PC-3 (cell line): ENCODE measurements around the gene LASP1NB.
A peak's percentile ranks its signal among the peaks of the same experiment; 100 is the strongest.

Experiments
- ATAC-seq: fragments of 200-7000 bp; cut with Tn5 transposase; 2 replicates; pipeline ENCODE4 v1.9.1; 2020; ENCODE audit warnings: mild to moderate bottlenecking, moderate library complexity
- BruUV-seq: library from RNA; stranded (reverse); fragments of 400-500 nt; replicated peaks from 2 replicates; lab custom pipeline; 2021; lab: Mats Ljungman, UMichigan
- CTCF ChIA-PET: fragments of 300-600 bp; sonication (Branson Sonifier 250); formaldehyde crosslinking; loops from one replicate; lab custom pipeline; 2022; ENCODE audit warnings: antibody characterized with exemption; lab: Charles Lee
- POLR2A ChIA-PET: fragments of 300-600 bp; sonication (Branson Sonifier 250); formaldehyde crosslinking; loops from one replicate; lab custom pipeline; 2022; ENCODE audit warnings: antibody characterized with exemption; ENCODE audit not compliant: unreplicated experiment; lab: Charles Lee
- DNase-seq: peaks from one replicate; pipeline ENCODE4 v3.0.0-alpha.2; 2015
- H2AFZ ChIP-seq: fragments of 300-600 bp; sonication (generic); 2 replicates; pipeline ENCODE4 v1.6.0; 2016; ENCODE audit warnings: antibody characterized with exemption, low read length
- H3F3A ChIP-seq: fragments of 300-600 bp; sonication (generic); one replicate; pipeline ENCODE4 v1.6.0; 2017; ENCODE audit warnings: antibody characterized with exemption, low read length, control low read depth, mild to moderate bottlenecking; ENCODE audit not compliant: unreplicated experiment
- H3K27ac ChIP-seq: fragments of 300-600 bp; sonication (generic); 2 replicates; pipeline ENCODE4 v1.5.1; 2016; ENCODE audit warnings: mild to moderate bottlenecking, low read length
- H3K27me3 ChIP-seq: fragments of 300-600 bp; sonication (generic); 2 replicates; pipeline ENCODE4 v1.6.1; 2016; ENCODE audit warnings: low read length, mixed read lengths
- H3K36me3 ChIP-seq: fragments of 300-600 bp; sonication (generic); 2 replicates; pipeline ENCODE4 v1.6.1; 2016; ENCODE audit warnings: low read depth, mixed run types, low read length, mixed read lengths
- H3K4me1 ChIP-seq: fragments of 300-600 bp; sonication (generic); 2 replicates; pipeline ENCODE4 v1.5.1; 2016; ENCODE audit warnings: low read length; ENCODE audit not compliant: insufficient read depth
- H3K4me2 ChIP-seq: fragments of 300-600 bp; sonication (generic); 2 replicates; pipeline ENCODE4 v1.6.0; 2016; ENCODE audit warnings: low read length
- H3K4me3 ChIP-seq: fragments of 300-600 bp; sonication (generic); 2 replicates; pipeline ENCODE4 v1.5.1; 2016; ENCODE audit warnings: mild to moderate bottlenecking, low read length, mixed read lengths
- H3K79me2 ChIP-seq: fragments of 300-600 bp; sonication (generic); 2 replicates; pipeline ENCODE4 v1.6.1; 2017; ENCODE audit warnings: low read length, mixed read lengths
- H3K9ac ChIP-seq: fragments of 300-600 bp; sonication (generic); 2 replicates; pipeline ENCODE4 v1.6.0; 2016; ENCODE audit warnings: mild to moderate bottlenecking, low read length
- H3K9me2 ChIP-seq: fragments of 300-600 bp; sonication (generic); replicated peaks from 2 replicates; pipeline ENCODE4 v1.6.1; 2016; ENCODE audit warnings: mixed run types, low read length, mixed read lengths
- H3K9me3 ChIP-seq: fragments of 300-600 bp; sonication (generic); 2 replicates; pipeline ENCODE4 v1.6.1; 2016; ENCODE audit warnings: low read length, mixed read lengths
- H4K20me1 ChIP-seq: fragments of 300-600 bp; sonication (generic); 2 replicates; pipeline ENCODE4 v1.6.1; 2016; ENCODE audit warnings: low read length, mixed read lengths
- EZH2 ChIP-seq: fragments of 300-600 bp; sonication (generic); IDR thresholded peaks from one replicate; pipeline ENCODE4 v1.6.1; 2017; ENCODE audit warnings: antibody characterized with exemption, mild to moderate bottlenecking, low read length; ENCODE audit not compliant: unreplicated experiment
- EZH2phosphoT487 ChIP-seq: fragments of 300-600 bp; sonication (generic); IDR thresholded peaks from 2 replicates; pipeline ENCODE4 v1.6.1; 2018; ENCODE audit warnings: mild to moderate bottlenecking, antibody characterized with exemption, low read length, borderline replicate concordance
- intact Hi-C: fragments of 100-400 bp; cut with micrococcal nuclease; formaldehyde crosslinking; loops from 2 replicates; pipeline ENCODE4 v1.9.0; 2023
- TF ChIP-seq, protein P1 (sequence below): fragments of 300-600 bp; sonication (generic); conservative IDR thresholded peaks from 2 replicates; pipeline ENCODE4 v1.5.1; 2017; ENCODE audit warnings: antibody characterized with exemption, low read depth, mild to moderate bottlenecking, low read length

Gene LASP1NB

DNA sequence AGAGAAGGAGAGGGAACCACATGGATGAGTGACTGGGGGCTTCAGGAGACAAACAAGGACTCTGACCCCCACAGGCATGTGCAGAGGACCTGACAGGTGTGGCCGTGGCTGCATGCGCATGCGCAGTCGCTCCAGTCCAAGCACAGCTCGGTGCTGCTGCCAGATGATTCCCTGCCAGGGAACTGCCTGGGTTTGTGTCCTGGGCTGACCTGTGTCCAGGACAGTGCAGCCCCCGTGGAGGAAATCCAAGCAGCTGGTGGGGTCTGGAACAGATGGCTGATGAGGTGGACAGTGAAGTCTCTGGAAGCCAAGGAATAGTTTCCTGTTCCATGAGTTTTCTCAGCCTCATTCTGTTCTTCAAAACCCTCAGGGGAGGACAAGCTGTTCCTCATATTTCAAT, 28.2 kb upstream of the LASP1NB start:
- POLR2A ChIA-PET = no interaction called here
- H3K4me1 ChIP-seq = peaks cover 37% of the 10 kb centered on the region
- intact Hi-C loops = no loop called here
- no peak overlapping the region for H3K4me2 ChIP-seq
- H3K36me3 ChIP-seq = peaks cover 6% of the 10 kb centered on the region
- no peak for TF ChIP-seq EZH2phosphoT487
- TF ChIP-seq, protein P1, sequence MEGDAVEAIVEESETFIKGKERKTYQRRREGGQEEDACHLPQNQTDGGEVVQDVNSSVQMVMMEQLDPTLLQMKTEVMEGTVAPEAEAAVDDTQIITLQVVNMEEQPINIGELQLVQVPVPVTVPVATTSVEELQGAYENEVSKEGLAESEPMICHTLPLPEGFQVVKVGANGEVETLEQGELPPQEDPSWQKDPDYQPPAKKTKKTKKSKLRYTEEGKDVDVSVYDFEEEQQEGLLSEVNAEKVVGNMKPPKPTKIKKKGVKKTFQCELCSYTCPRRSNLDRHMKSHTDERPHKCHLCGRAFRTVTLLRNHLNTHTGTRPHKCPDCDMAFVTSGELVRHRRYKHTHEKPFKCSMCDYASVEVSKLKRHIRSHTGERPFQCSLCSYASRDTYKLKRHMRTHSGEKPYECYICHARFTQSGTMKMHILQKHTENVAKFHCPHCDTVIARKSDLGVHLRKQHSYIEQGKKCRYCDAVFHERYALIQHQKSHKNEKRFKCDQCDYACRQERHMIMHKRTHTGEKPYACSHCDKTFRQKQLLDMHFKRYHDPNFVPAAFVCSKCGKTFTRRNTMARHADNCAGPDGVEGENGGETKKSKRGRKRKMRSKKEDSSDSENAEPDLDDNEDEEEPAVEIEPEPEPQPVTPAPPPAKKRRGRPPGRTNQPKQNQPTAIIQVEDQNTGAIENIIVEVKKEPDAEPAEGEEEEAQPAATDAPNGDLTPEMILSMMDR = no peak
- no peak for TF ChIP-seq EZH2
- no peak overlapping the region for H3K9ac ChIP-seq
- no peaks in the 10 kb centered on the region for H4K20me1 ChIP-seq
- no TSS peak for BruUV-seq
- H3K9me2 ChIP-seq = no peaks in the 10 kb centered on the region
- 0 out of 2 replicates have a peak, but pooled peaks cover 4% of the 10 kb centered on the region for H3K79me2 ChIP-seq
- DNase-seq = no peak
- H3K27me3 ChIP-seq = no peaks in the 10 kb centered on the region
- CTCF ChIA-PET = no interaction called here
- no peak overlapping the region for H3K27ac ChIP-seq
- ATAC-seq = no peak
- H3F3A ChIP-seq = no peaks in the 10 kb centered on the region
- no peak overlapping the region for H2AFZ ChIP-seq
- no peak overlapping the region for H3K4me3 ChIP-seq
- H3K9me3 ChIP-seq = no peaks in the 10 kb centered on the region

DNA sequence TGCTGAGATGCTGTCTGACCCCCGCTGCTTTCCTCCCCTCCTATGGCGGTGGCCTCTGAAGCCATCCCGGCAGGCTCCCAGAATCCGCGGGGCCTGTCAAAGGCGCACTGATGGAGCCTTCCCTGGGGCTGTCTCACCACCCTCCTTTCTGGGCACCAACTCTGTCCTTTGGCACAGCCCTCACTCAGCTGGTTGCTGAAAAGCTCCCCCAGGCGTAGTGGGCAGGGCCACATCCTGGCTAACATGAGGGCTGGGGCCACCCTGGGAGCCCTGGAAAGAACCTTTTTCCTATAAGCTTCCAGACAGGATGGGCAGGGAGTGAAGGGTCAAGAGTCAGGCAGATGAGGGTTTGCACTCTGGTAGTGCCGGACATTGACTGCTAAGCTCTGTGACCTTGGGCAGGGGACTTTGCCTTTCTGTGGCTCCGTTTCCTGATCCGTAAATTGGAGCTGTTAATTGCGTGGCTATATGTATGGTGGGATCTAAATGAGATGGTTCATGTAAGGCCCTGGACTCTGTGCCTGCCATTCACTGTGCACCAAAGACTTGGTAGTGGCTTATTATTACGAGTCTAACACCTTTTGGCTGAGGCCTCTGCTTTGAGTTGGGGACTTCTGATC, 27.6 kb upstream of the LASP1NB start:
- ATAC-seq = peak; percentile 19
- ChIA-PET CTCF (no interaction called here), POLR2A (no interaction called here)
- H3F3A ChIP-seq = no peaks in the 10 kb centered on the region
- H3K79me2 ChIP-seq = 0 out of 2 replicates have a peak, but pooled peaks cover 5% of the 10 kb centered on the region
- peaks cover 6% of the 10 kb centered on the region for H3K36me3 ChIP-seq
- intact Hi-C loops = no loop called here
- no peak for TF ChIP-seq EZH2phosphoT487
- TF ChIP-seq EZH2 = no peak
- TF ChIP-seq, protein P1 = no peak
- DNase-seq = no peak
- no peaks in the 10 kb centered on the region for H4K20me1 ChIP-seq
- peak overlapping the region; percentile 64 for H3K27ac ChIP-seq
- no peak overlapping the region for H3K4me3 ChIP-seq
- no TSS peak for BruUV-seq
- H3K9me3 ChIP-seq = no peaks in the 10 kb centered on the region
- no peaks in the 10 kb centered on the region for H3K9me2 ChIP-seq
- no peaks in the 10 kb centered on the region for H3K27me3 ChIP-seq
- no peak overlapping the region for H3K9ac ChIP-seq
- H3K4me2 ChIP-seq = no peak overlapping the region
- no peak overlapping the region for H2AFZ ChIP-seq
- peaks cover 37% of the 10 kb centered on the region for H3K4me1 ChIP-seq

DNA sequence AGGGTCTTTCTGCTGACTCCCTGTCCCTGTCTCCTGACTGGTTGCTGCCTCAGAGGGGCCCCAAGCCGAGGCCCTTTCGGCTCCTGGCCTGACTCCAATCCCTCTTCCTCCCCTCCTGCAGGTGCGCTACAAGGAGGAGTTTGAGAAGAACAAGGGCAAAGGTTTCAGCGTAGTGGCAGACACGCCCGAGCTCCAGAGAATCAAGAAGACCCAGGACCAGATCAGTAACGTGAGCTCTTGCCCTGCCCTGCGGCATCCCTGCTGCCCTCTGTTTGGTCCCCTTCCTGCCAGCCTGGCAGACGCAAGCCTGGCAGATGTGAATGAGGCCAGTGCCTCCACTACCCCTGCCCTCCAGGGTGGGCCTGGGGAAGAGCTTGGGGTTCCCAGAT, 27.1 kb upstream of the LASP1NB start:
- intact Hi-C loops = no loop called here
- POLR2A ChIA-PET = no interaction called here
- Histone ChIP-seq H4K20me1 (no peaks in the 10 kb centered on the region), H3K79me2 (peaks cover 8% of the 10 kb centered on the region; the same call in 1 of the 2 replicates), H3K9me2 (no peaks in the 10 kb centered on the region), H2AFZ (no peak overlapping the region), H3K4me2 (no peak overlapping the region), H3K4me3 (no peak overlapping the region), H3K9me3 (no peaks in the 10 kb centered on the region), H3K27me3 (no peaks in the 10 kb centered on the region), H3F3A (no peaks in the 10 kb centered on the region), H3K4me1 (peaks cover 37% of the 10 kb centered on the region), H3K27ac (peak overlapping the region; percentile 64), H3K36me3 (peaks cover 11% of the 10 kb centered on the region), H3K9ac (no peak overlapping the region)
- DNase-seq = no peak
- ATAC-seq = peak; percentile 19
- TF ChIP-seq EZH2phosphoT487 = no peak
- TF ChIP-seq, protein P1 = no peak
- TF ChIP-seq EZH2 = no peak
- BruUV-seq = no TSS peak
- CTCF ChIA-PET = no interaction called here
